ENCODE data around the gene RGL1.

RGL1 gene

DNA sequence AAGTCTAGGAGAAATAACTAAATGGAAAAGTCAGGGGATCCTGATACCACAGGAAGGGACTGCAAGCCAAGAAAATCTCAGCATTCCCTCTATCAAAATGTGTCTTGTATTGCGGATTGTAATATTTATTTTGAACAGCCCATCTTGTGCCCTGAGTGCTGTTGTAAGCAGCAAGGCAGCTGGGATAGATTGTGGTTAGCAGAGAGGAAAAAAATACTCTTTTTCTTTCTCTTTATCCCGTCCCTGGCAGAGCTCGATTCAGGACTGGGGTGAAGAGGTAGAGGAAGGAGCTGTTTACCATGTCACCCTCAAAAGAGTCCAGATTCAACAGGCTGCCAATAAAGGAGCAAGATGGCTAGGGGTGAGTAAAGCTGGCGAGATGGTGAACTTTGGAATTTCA lies 1.2 kb downstream of the RGL1 start:
- Histone ChIP-seq H3K9me2 (replicated peaks; ENCODE audit: control insufficient read depth, low read length) (no peaks in the 10 kb centered on the region), H3K4me3 (ENCODE audit: low read length) (no peak overlapping the region), H3K4me1 (ENCODE audit: control insufficient read depth, low read length) (no peaks in the 10 kb centered on the region), H3K4me2 (ENCODE audit: low read length) (no peak overlapping the region), H3K27ac (ENCODE audit: low read depth, low read length) (no peak overlapping the region), H4K20me1 (ENCODE audit: control insufficient read depth, insufficient read depth, low read depth, low read length) (no peaks in the 10 kb centered on the region), H3K9me3 (ENCODE audit: control insufficient read depth, insufficient read depth, low read length) (peaks cover 3% of the 10 kb centered on the region; the same call in 1 of the 2 replicates), H3K36me3 (ENCODE audit: control insufficient read depth, low read length) (no peaks in the 10 kb centered on the region), H3K79me2 (ENCODE audit: control insufficient read depth, low read length) (no peaks in the 10 kb centered on the region), H3F3A (ENCODE audit: control insufficient read depth, insufficient read depth) (no peaks in the 10 kb centered on the region), H3K27me3 (ENCODE audit: control insufficient read depth, low read length) (peaks cover 4% of the 10 kb centered on the region; the same call in 1 of the 2 replicates)
- TF ChIP-seq, protein P1, sequence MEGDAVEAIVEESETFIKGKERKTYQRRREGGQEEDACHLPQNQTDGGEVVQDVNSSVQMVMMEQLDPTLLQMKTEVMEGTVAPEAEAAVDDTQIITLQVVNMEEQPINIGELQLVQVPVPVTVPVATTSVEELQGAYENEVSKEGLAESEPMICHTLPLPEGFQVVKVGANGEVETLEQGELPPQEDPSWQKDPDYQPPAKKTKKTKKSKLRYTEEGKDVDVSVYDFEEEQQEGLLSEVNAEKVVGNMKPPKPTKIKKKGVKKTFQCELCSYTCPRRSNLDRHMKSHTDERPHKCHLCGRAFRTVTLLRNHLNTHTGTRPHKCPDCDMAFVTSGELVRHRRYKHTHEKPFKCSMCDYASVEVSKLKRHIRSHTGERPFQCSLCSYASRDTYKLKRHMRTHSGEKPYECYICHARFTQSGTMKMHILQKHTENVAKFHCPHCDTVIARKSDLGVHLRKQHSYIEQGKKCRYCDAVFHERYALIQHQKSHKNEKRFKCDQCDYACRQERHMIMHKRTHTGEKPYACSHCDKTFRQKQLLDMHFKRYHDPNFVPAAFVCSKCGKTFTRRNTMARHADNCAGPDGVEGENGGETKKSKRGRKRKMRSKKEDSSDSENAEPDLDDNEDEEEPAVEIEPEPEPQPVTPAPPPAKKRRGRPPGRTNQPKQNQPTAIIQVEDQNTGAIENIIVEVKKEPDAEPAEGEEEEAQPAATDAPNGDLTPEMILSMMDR (IDR thresholded peaks at IDR 0.05; ENCODE audit: low read depth, low read length, poor library complexity, severe bottlenecking), result no peak
- no peak for TF ChIP-seq EZH2phosphoT487 (IDR thresholded peaks at IDR 0.05; ENCODE audit: borderline replicate concordance, low read length)

DNA sequence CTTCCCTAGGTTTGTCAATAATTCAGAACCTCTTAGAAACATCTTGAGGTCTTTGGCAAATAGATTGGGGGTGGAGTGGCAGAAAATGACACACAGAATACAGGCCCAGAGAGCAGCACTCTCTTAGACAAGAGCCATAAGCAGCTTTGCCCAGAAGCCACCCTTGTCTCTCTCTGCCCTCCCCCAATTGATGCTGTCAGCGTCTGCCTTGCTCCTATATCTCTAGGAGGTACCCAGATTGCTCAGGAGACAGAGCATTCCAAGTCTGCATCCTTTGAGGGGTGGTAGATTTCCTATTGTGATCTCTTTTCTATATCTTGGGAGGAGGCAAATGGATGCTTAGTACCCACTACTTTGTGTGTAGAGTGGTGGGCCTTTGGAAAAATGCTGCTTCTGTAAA lies 1.8 kb downstream of the RGL1 start:
- H4K20me1 ChIP-seq (ENCODE audit: control insufficient read depth, insufficient read depth, low read depth, low read length), result no peaks in the 10 kb centered on the region
- no peak overlapping the region for H3K27ac ChIP-seq (ENCODE audit: low read depth, low read length)
- H3K9me2 ChIP-seq (replicated peaks; ENCODE audit: control insufficient read depth, low read length), result no peaks in the 10 kb centered on the region
- no peak overlapping the region for H3K4me2 ChIP-seq (ENCODE audit: low read length)
- no peaks in the 10 kb centered on the region for H3K36me3 ChIP-seq (ENCODE audit: control insufficient read depth, low read length)
- H3K79me2 ChIP-seq (ENCODE audit: control insufficient read depth, low read length), result no peaks in the 10 kb centered on the region
- no peaks in the 10 kb centered on the region for H3F3A ChIP-seq (ENCODE audit: control insufficient read depth, insufficient read depth)
- peaks cover 4% of the 10 kb centered on the region; the same call in 1 of the 2 replicates for H3K27me3 ChIP-seq (ENCODE audit: control insufficient read depth, low read length)
- TF ChIP-seq, protein P1 (IDR thresholded peaks at IDR 0.05; ENCODE audit: low read depth, low read length, poor library complexity, severe bottlenecking), result no peak
- no peak for TF ChIP-seq EZH2phosphoT487 (IDR thresholded peaks at IDR 0.05; ENCODE audit: borderline replicate concordance, low read length)
- peaks cover 3% of the 10 kb centered on the region; the same call in 1 of the 2 replicates for H3K9me3 ChIP-seq (ENCODE audit: control insufficient read depth, insufficient read depth, low read length)
- H3K4me1 ChIP-seq (ENCODE audit: control insufficient read depth, low read length), result no peaks in the 10 kb centered on the region
- H3K4me3 ChIP-seq (ENCODE audit: low read length), result no peak overlapping the region

DNA sequence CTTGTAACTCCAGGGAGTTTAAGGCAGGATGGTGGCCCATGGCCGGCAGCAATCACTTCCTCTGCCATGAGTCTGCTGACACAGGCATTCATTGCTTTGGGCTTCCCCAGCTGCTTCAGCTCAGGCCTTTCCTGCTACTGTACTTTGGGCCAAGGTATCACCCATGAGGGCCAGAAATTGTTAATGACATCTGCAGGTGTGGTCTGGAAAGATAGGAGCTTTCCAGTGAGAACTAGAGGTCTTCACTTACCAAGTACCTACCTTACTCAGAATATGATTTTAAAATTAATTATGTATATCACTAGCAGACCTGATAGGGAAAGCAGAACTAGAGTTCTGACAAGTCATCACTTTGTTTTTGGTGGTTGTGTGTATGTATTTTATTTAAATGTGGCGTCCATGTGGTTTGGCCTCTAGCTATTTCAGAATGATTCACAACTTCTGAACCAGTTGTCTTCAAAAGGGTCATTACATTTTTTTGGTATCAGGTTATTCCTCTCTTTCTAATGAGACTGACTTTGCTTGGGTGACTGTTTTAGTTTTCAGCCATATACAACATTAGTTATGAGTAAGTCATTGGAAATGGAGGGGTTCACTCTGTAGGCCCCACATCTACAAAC lies 2.7 kb downstream of the RGL1 start:
- H3K27me3 ChIP-seq (ENCODE audit: control insufficient read depth, low read length), result peaks cover 4% of the 10 kb centered on the region; the same call in 1 of the 2 replicates
- H3K4me3 ChIP-seq (ENCODE audit: low read length), result no peak overlapping the region
- no peaks in the 10 kb centered on the region for H3K4me1 ChIP-seq (ENCODE audit: control insufficient read depth, low read length)
- no peaks in the 10 kb centered on the region for H3K9me2 ChIP-seq (replicated peaks; ENCODE audit: control insufficient read depth, low read length)
- no peak overlapping the region for H3K27ac ChIP-seq (ENCODE audit: low read depth, low read length)
- H3K4me2 ChIP-seq (ENCODE audit: low read length), result no peak overlapping the region
- H3F3A ChIP-seq (ENCODE audit: control insufficient read depth, insufficient read depth), result no peaks in the 10 kb centered on the region
- H3K36me3 ChIP-seq (ENCODE audit: control insufficient read depth, low read length), result no peaks in the 10 kb centered on the region
- no peaks in the 10 kb centered on the region for H4K20me1 ChIP-seq (ENCODE audit: control insufficient read depth, insufficient read depth, low read depth, low read length)
- H3K9me3 ChIP-seq (ENCODE audit: control insufficient read depth, insufficient read depth, low read length), result no peaks in the 10 kb centered on the region
- H3K79me2 ChIP-seq (ENCODE audit: control insufficient read depth, low read length), result no peaks in the 10 kb centered on the region
- TF ChIP-seq, protein P1 (IDR thresholded peaks at IDR 0.05; ENCODE audit: low read depth, low read length, poor library complexity, severe bottlenecking), result no peak
- no peak for TF ChIP-seq EZH2phosphoT487 (IDR thresholded peaks at IDR 0.05; ENCODE audit: borderline replicate concordance, low read length)

All from DOHH2 (cell line).